ENCODE data around the gene AMIGO1. TPM values are rescaled to one million over a fixed set of nuclear protein-coding genes. Genes with fewer than 3 reads are reported as not detected.

The AMIGO1 gene
- total RNA-seq, 4 donors from 2014 or later = 8.1 to 10.3 (median 8.4) TPM

DNA sequence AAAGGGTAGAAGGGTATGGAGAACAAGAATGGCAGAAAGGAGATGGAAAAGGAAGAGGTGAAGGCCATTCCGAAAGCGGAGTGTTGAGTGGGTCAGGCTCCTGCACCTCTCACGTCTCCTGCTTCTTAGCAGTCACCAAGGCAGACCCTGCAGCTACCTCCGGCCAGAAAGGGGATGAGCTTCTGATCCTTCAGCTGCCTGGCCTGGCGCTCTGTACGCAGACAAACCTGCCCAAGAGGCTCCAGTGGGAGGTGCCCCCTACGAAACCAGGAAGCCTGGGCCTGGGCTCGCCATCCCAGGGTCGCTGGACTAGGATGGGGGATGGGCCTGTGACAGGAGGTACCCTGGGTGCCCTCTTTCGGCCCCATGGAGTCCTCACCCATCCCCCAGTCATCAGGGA, 33.1 kb upstream of the AMIGO1 start:
- Histone ChIP-seq H3K27me3 (no peaks in the 10 kb centered on the region), H3K27ac (no peak overlapping the region), H3K9me3 (no peaks in the 10 kb centered on the region), H3K4me1 (peaks cover 0 to 25% (median 7%) of the 10 kb centered on the region in 4 donors), H3K4me3 (no peak overlapping the region), H3K36me3 (no peaks in the 10 kb centered on the region)
- TF ChIP-seq EP300 (IDR thresholded peaks at IDR 0.05) (no peak), POLR2A (IDR thresholded peaks at IDR 0.05) (no peak)
- TF ChIP-seq, protein P1, sequence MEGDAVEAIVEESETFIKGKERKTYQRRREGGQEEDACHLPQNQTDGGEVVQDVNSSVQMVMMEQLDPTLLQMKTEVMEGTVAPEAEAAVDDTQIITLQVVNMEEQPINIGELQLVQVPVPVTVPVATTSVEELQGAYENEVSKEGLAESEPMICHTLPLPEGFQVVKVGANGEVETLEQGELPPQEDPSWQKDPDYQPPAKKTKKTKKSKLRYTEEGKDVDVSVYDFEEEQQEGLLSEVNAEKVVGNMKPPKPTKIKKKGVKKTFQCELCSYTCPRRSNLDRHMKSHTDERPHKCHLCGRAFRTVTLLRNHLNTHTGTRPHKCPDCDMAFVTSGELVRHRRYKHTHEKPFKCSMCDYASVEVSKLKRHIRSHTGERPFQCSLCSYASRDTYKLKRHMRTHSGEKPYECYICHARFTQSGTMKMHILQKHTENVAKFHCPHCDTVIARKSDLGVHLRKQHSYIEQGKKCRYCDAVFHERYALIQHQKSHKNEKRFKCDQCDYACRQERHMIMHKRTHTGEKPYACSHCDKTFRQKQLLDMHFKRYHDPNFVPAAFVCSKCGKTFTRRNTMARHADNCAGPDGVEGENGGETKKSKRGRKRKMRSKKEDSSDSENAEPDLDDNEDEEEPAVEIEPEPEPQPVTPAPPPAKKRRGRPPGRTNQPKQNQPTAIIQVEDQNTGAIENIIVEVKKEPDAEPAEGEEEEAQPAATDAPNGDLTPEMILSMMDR (IDR thresholded peaks at IDR 0.05) = no peak
- WGBS, 2 donors = 88 to 90% methylated on average over 7 to 10 of the region's 10 CpGs
- DNase-seq (ENCODE audit: low spot score in 2 of 2) = no peak

DNA sequence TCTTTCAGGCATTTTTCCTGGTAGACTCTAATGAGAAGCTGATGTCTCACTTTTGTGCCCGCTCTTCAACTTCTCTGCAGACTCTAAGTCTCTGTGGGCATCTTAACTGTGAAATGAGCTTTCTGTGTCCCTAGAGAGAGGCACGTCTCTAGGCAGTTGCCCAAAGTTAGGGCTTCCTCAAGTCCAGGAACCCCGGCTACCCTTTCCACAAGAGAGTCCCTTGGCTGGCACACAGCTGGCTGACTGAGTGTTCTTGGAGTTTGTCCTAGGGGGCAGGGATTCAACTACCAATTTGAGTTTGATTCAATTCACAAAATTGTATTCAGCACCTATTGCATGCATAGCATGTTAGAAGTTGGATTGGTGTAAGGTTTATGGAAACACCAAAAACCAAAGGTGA, 31.6 kb upstream of the AMIGO1 start:
- Histone ChIP-seq H3K4me1 (peaks cover 0 to 15% (median 0%) of the 10 kb centered on the region in 4 donors), H3K9me3 (no peaks in the 10 kb centered on the region), H3K27me3 (no peaks in the 10 kb centered on the region), H3K27ac (peak overlapping the region in 2 of 4 donors; percentile 36 to 53), H3K36me3 (no peaks in the 10 kb centered on the region), H3K4me3 (no peak overlapping the region)
- WGBS, 2 donors = 78 to 87% methylated on average over 3 of the region's 3 CpGs
- TF ChIP-seq, protein P1 (IDR thresholded peaks at IDR 0.05) = no peak
- TF ChIP-seq POLR2A (IDR thresholded peaks at IDR 0.05) (no peak), EP300 (IDR thresholded peaks at IDR 0.05) (no peak)
- DNase-seq (ENCODE audit: low spot score in 2 of 2) = no peak

DNA sequence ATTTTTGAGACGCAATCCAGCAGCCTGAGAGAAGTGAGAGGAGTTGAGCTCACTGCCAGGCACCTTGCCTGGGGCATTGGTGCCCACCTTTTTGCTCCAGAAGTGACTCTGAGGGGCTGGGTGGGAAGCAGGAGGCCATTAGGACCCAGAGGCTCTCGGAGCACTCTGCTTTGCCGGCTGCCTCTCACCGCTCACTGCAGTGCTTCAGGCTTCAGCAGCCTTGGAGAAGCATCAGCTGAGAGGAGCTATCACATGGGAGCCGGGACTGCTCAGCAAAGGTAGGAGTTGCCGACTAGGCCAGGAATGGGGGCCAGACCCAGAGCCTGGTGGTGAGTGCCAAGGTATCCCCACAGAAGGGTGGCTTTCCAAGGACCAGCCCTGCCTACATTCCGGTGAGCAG, 30.1 kb upstream of the AMIGO1 start, which contains the start of gene GPR61:
TSS of gene GPR61 (plus strand) at position 197 of the 400 bp plus-strand sequence. CDS start 3,151 bp downstream, outside the sequence.
- 68 to 88% methylated on average over 2 to 3 of the region's 7 CpGs for WGBS, 2 donors
- Histone ChIP-seq H3K4me1 (peaks cover 0 to 16% (median 2%) of the 10 kb centered on the region in 4 donors), H3K27ac (no peak within 1 kb of the TSS), H3K27me3 (no peaks in the 10 kb centered on the region), H3K36me3 (no peaks in the 10 kb centered on the region), H3K4me3 (no peak within 1 kb of the TSS), H3K9me3 (no peaks in the 10 kb centered on the region)
- TF ChIP-seq, protein P1 (IDR thresholded peaks at IDR 0.05) = no peak
- TF ChIP-seq EP300 (IDR thresholded peaks at IDR 0.05) = no peak
- TF ChIP-seq POLR2A (IDR thresholded peaks at IDR 0.05) = no peak
- no peak for DNase-seq (ENCODE audit: low spot score in 2 of 2)

DNA sequence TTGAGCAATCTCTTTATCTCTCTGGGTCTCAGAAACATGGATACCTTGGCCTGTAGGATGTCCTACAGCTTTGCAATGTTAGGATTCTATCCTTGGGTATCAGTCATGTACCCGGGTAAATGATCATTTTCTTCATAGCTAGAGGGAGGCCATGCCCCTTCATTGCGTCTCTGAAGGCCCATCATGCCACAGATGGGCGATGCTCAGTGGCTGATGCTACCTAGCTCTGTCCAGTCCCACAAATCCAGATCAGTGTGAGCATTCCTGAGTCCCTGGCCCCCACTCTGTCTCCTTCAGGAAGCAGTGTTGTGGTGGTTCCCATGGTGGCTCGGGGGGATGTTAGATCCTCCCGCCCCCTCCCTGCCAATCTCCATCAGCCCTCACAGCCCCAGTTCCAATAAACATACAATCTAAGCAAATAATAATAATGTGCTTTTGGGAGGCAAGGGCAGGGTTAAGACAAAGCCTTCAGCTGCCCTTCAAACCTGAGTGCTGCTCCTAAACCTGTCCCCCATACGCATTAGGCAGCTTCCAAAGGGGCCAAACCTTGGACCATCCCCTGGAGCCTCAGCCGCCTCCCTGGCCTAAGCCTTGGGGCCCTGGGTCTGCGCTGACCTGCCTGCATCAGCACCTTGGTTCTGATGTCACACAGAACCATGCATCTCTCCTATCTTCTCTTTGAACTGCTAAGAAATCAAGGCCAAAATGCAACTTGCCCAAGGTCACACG, 29.5 kb upstream of the AMIGO1 start:
- 84 to 93% methylated on average over 9 of the region's 9 CpGs for WGBS, 2 donors
- H3K27me3 ChIP-seq = no peaks in the 10 kb centered on the region
- TF ChIP-seq, protein P1 (IDR thresholded peaks at IDR 0.05) = no peak
- TF ChIP-seq POLR2A (IDR thresholded peaks at IDR 0.05) (no peak), EP300 (IDR thresholded peaks at IDR 0.05) (no peak)
- H3K4me3 ChIP-seq = no peak overlapping the region
- no peaks in the 10 kb centered on the region for H3K9me3 ChIP-seq
- no peak for DNase-seq (ENCODE audit: low spot score in 2 of 2)
- peaks cover 0 to 16% (median 2%) of the 10 kb centered on the region in 4 donors for H3K4me1 ChIP-seq
- no peak overlapping the region for H3K27ac ChIP-seq
- no peaks in the 10 kb centered on the region for H3K36me3 ChIP-seq

DNA sequence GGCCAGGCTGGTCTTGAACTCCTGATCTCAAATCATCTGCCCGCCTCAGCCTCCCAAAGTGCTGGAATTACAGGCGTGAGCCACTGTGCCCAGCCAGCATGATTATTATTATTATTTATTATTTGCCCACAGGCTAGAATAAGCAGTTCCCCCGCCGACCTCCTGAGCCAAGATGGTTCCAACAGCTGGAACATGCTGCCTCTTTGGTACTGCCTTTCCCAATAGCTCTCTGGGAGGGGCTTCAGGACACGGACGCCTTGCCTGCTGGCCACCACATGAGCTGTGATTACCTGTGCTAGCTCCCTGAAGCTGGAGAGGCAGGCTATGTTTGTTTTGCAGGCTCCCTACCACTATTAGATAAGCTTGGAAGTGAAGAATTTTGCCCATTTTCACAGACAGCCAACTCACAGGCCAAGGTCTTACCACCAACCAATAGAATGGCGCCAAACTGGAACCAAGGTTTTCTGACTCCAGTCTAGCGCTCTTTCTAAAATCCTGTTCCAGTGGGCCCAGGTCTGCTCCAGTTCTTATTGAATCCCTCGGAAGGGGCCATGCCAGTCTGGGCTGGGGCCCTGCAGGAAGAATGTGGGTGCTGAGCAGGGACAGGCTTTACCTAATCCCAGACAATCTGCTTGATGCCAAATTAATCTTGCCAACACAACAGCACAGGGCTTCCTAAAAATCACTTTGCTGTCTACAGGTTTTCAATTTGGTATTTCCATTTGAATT, 28.1 kb upstream of the AMIGO1 start:
- WGBS, 2 donors = 80 to 89% methylated on average over 9 of the region's 9 CpGs
- Histone ChIP-seq H3K9me3 (no peaks in the 10 kb centered on the region), H3K4me3 (no peak overlapping the region), H3K36me3 (no peaks in the 10 kb centered on the region), H3K4me1 (peaks cover 0 to 21% (median 2%) of the 10 kb centered on the region in 4 donors), H3K27me3 (no peaks in the 10 kb centered on the region), H3K27ac (no peak overlapping the region)
- TF ChIP-seq POLR2A (IDR thresholded peaks at IDR 0.05) (no peak), EP300 (IDR thresholded peaks at IDR 0.05) (no peak)
- TF ChIP-seq, protein P1 (IDR thresholded peaks at IDR 0.05) = no peak
- DNase-seq (ENCODE audit: low spot score in 2 of 2) = no peak
